ENCODE results near the gene ZBTB16. TPM values are rescaled to one million over a fixed set of nuclear protein-coding genes. Genes with fewer than 3 reads are reported as not detected.

The ZBTB16 gene
- total RNA-seq, 1 donor from 2014 or later, result 0.54 TPM

DNA sequence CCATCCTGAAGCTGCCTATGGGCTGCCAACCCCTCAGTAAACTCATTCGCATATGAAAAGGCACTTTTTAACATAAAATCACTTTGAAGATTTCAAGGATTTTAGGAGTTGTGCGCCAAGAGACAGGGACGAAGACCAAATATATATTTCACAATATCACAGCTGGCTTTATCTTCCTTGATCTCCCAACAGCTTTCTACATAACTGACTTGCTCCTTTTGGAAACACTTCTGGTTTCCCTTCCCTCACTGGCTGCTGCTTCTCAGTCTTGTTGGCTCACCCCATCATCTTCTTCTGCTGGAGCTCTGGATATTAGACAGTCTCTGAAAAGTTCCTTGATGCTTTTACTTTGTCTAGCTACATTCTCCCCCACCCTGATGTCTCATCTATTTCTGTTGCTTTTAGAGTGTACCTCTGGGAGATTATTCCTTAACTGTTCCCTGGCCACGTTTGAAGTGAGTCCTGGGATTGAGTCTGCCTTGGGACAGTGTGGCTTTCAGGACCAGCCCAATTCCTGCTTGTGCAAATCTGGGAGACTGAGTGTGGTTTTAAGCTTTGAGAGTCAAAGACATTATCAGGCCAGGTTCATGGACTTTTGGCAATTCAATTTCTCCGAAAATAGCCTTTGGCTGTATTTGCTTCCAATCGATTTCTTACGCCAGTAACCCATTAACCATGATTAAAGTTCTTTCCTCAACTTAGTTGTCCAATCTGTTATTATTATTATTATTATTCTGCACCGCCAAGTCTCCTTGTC, 205.8 kb downstream of the ZBTB16 start:
- DNase-seq (ENCODE audit: low spot score), result no peak
- Mint-ChIP-seq H3K4me3 (ENCODE audit: unreplicated experiment) (no peak overlapping the region), H3K9me3 (ENCODE audit: unreplicated experiment) (no peaks in the 10 kb centered on the region), H3K36me3 (ENCODE audit: low read depth, unreplicated experiment) (no peaks in the 10 kb centered on the region), H3K27ac (ENCODE audit: unreplicated experiment) (no peak overlapping the region), H3K4me1 (ENCODE audit: unreplicated experiment) (no peaks in the 10 kb centered on the region), H3K27me3 (ENCODE audit: unreplicated experiment) (no peaks in the 10 kb centered on the region)
- TF ChIP-seq, protein P1, sequence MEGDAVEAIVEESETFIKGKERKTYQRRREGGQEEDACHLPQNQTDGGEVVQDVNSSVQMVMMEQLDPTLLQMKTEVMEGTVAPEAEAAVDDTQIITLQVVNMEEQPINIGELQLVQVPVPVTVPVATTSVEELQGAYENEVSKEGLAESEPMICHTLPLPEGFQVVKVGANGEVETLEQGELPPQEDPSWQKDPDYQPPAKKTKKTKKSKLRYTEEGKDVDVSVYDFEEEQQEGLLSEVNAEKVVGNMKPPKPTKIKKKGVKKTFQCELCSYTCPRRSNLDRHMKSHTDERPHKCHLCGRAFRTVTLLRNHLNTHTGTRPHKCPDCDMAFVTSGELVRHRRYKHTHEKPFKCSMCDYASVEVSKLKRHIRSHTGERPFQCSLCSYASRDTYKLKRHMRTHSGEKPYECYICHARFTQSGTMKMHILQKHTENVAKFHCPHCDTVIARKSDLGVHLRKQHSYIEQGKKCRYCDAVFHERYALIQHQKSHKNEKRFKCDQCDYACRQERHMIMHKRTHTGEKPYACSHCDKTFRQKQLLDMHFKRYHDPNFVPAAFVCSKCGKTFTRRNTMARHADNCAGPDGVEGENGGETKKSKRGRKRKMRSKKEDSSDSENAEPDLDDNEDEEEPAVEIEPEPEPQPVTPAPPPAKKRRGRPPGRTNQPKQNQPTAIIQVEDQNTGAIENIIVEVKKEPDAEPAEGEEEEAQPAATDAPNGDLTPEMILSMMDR (IDR thresholded peaks at IDR 0.05; ENCODE audit: unreplicated experiment), result no peak

DNA sequence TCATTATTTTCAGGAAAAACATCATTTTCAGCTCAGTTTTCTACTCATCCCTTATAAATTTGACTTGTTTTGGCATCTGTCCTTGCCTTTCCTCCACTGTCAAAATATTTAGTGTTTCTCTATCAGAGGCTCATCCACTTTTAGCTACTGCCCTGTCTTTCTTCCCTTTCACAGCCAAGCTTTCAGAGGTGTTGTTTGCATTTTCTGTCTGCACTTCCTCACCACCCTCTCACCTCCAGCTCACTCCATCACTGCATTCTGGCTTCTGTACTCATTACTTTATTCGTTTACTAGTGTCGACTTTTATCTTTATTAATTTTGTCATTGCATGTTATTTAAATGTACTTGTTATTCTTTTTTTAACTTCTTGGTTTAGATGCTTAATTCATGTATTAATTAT, 210.0 kb downstream of the ZBTB16 start:
- Mint-ChIP-seq H3K27ac (ENCODE audit: unreplicated experiment) (no peak overlapping the region), H3K27me3 (ENCODE audit: unreplicated experiment) (peaks cover 1% of the 10 kb centered on the region), H3K36me3 (ENCODE audit: low read depth, unreplicated experiment) (no peaks in the 10 kb centered on the region), H3K4me1 (ENCODE audit: unreplicated experiment) (no peaks in the 10 kb centered on the region), H3K4me3 (ENCODE audit: unreplicated experiment) (no peak overlapping the region), H3K9me3 (ENCODE audit: unreplicated experiment) (no peaks in the 10 kb centered on the region)
- TF ChIP-seq, protein P1 (IDR thresholded peaks at IDR 0.05; ENCODE audit: unreplicated experiment), result no peak
- no peak for DNase-seq (ENCODE audit: low spot score)

DNA sequence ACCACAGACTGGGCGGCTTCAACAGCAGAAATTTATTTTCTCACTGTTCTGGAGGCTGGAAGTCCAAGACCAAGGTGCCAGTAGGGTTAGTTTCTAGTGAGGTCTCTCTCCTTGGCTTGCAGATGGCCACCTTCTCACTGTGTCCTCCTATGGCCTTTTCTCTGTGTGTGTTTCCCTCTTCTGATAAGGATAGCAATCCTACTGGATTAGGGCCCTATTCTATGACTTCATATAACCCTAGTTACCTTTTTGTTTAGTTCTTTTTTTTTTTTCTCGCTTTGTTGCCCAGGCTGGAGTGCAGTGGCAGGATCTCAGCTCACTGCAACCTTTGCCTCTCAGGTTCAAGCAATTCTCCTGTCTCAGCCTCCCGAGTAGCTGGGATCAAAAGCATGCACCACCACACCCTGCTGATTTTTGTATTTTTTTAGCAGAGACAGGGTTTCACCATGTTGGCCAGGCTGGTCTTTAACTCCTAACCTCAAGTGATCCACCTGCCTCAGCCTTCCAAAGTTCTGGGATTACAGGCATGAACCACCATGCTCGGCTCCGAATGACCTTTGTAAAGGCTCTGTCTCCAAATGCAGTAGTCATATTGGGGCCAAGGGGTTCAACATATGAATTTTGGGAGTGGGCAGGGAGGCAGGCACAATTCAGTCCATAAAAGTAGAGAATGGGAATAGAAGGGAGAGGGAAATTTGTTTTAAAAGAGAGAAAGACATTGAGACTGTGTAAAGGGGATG, 211.2 kb downstream of the ZBTB16 start:
- no peak overlapping the region for H3K4me3 Mint-ChIP-seq (ENCODE audit: unreplicated experiment)
- H3K27ac Mint-ChIP-seq (ENCODE audit: unreplicated experiment), result no peak overlapping the region
- TF ChIP-seq, protein P1 (IDR thresholded peaks at IDR 0.05; ENCODE audit: unreplicated experiment), result no peak
- peaks cover 1% of the 10 kb centered on the region for H3K27me3 Mint-ChIP-seq (ENCODE audit: unreplicated experiment)
- H3K4me1 Mint-ChIP-seq (ENCODE audit: unreplicated experiment), result no peaks in the 10 kb centered on the region
- H3K36me3 Mint-ChIP-seq (ENCODE audit: low read depth, unreplicated experiment), result no peaks in the 10 kb centered on the region
- no peaks in the 10 kb centered on the region for H3K9me3 Mint-ChIP-seq (ENCODE audit: unreplicated experiment)
- DNase-seq (ENCODE audit: low spot score), result no peak

DNA sequence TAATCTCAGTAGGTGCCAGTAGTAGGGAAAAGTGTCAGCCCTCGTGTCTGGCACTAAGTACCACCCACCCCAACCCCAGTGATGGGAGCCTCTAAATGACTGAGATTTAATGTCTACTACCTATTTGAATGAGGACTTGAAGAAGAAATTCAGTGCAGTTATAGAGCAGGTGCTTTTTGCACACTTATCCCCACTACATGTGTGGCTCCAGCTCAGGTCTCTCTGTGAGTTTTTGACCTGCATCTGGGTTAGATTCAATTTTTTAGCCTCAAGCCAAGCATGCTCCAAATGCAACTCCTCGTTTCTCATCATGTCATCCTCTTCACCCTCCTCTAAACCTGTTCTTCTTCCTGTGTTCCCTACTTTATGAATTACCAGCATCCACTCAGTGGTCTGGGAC, 211.8 kb downstream of the ZBTB16 start:
- no peaks in the 10 kb centered on the region for H3K36me3 Mint-ChIP-seq (ENCODE audit: low read depth, unreplicated experiment)
- TF ChIP-seq, protein P1 (IDR thresholded peaks at IDR 0.05; ENCODE audit: unreplicated experiment), result no peak
- H3K4me1 Mint-ChIP-seq (ENCODE audit: unreplicated experiment), result no peaks in the 10 kb centered on the region
- no peak overlapping the region for H3K27ac Mint-ChIP-seq (ENCODE audit: unreplicated experiment)
- H3K9me3 Mint-ChIP-seq (ENCODE audit: unreplicated experiment), result no peaks in the 10 kb centered on the region
- no peak overlapping the region for H3K4me3 Mint-ChIP-seq (ENCODE audit: unreplicated experiment)
- no peak for DNase-seq (ENCODE audit: low spot score)
- peaks cover 1% of the 10 kb centered on the region for H3K27me3 Mint-ChIP-seq (ENCODE audit: unreplicated experiment)

DNA sequence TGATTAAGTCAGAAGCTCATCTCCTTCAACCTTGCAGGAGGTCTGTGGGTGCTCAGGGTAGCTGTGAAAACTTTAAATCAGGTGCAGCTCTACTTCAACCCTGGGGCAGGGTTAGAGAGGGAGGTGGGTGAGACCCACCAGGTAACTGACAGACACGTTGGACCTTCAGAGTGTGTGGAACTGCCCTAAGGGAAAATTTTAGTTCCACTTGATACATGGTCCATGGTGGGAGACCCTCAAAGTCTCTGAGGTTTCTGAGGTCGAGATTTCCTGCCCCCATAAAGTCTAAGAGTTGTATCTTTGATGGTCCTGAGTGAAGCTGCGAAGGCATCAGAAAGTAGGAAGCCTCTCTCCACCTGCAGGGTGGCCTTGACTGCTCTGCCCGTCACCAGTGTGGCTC, 212.8 kb downstream of the ZBTB16 start:
- no peak for DNase-seq (ENCODE audit: low spot score)
- Mint-ChIP-seq H3K36me3 (ENCODE audit: low read depth, unreplicated experiment) (no peaks in the 10 kb centered on the region), H3K9me3 (ENCODE audit: unreplicated experiment) (no peaks in the 10 kb centered on the region), H3K27ac (ENCODE audit: unreplicated experiment) (no peak overlapping the region), H3K4me3 (ENCODE audit: unreplicated experiment) (no peak overlapping the region), H3K27me3 (ENCODE audit: unreplicated experiment) (peaks cover 1% of the 10 kb centered on the region), H3K4me1 (ENCODE audit: unreplicated experiment) (no peaks in the 10 kb centered on the region)
- TF ChIP-seq, protein P1 (IDR thresholded peaks at IDR 0.05; ENCODE audit: unreplicated experiment), result no peak

Data from endothelial cell (in vitro differentiated cells).